Sciatic nerve (tissue), 2 donors: ENCODE measurements around the gene GPRASP3. TPM values are rescaled to one million over a fixed set of nuclear protein-coding genes. Genes with fewer than 3 reads are reported as not detected.

Experiments
- ATAC-seq: fragments of 200-7000 bp; cut with Tn5 transposase; one replicate; pipeline ENCODE4 v1.9.1; 2020; ENCODE audit warnings: mild to moderate bottlenecking, moderate library complexity
- DNase-seq: peaks from one replicate; pipeline ENCODE4 v3.0.0-alpha.2; 2020; ENCODE audit warnings: low spot score
- intact Hi-C: fragments of 100-400 bp; cut with DNase I; formaldehyde crosslinking; loops from one replicate; pipeline ENCODE4 v1.14.2; 2022
- total RNA-seq: library from RNA; stranded (reverse); fragmentation: NEBNext Ultra II Directional; extraction: Animal tissue kit (Norgen Biotek cat#: 25700); gene quantifications from one replicate; pipeline ENCODE4 v1.2.1, GENCODE V29; 2021
- donor health status: DM: no; HTN: no; CAD: no.
- donor health status: DM: no; HTN: no; CAD: no.

Gene GPRASP3
- total RNA-seq, 1 donor from 2014 or later: 7.4 TPM

- no peak for DNase-seq
- ATAC-seq: no peak
- intact Hi-C loops: no loop called here
These were observed 23.8 kb downstream of the GPRASP3 start for GRCh38 chrX:102744307-102744706.

DNA sequence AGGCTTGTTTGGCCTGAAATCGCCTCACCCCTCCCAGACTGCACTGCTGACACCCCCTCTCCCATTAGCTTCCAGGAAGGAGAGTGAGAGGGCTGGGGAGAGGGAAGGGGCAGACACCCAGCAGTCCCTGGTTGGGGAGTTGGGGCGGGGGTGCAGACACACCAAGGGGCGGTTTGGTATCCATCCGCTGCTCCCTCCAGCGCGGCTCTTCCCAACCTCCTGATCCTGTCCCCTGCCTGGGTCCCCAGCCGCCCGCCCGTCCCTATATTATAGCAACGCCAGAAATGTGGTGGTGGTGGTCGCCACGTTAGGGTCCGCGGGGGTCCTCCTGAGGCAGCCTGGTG, 24.9 kb downstream of the GPRASP3 start:
- ATAC-seq (peak; percentile 37), DNase-seq (no peak)
- intact Hi-C loops: no loop called here

DNA sequence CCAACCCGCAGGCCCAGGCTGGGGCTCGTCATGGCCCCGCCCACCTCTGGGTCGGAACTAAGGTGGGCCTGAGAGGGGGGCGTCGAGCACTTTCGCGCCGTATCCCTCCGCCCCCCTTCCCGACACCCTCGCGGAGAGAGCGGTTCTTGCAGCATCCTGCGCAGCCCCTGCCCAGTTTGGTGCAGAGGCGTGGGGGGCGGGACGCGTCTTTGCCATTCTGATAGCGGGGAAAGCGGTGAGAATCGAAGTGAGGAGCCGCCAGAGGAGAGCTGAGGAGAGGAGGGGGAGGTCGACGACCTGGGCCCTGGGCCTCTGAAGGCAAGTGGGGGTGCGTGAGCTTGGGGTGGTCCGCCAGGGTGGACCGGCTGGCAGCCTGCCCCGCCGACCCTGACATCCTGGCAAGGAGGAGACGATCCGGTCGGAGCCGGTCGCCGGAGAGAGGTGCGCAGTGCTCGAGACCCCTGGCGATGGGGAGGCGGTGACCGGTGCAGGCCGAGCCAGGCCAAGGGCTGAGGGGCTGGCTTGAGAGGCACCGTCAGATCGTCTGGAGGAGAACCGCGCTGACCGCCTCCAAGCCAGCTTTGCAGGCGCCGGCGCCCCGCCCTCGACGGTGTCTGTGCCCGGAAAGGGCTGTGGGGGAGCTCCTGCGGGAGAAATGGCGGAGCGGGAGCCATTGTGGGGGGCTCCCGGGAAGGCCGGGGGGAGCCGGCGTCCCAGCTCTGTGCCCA, 25.5 kb downstream of the GPRASP3 start:
- ATAC-seq (peak; percentile 84), DNase-seq (peak; percentile 63)
- intact Hi-C loops: no loop called here

- ATAC-seq: peak; percentile 49
- no peak for DNase-seq
- intact Hi-C loops: no loop called here
These were observed 44.7 kb downstream of the GPRASP3 start for GRCh38 chrX:102765217-102765616.

DNA sequence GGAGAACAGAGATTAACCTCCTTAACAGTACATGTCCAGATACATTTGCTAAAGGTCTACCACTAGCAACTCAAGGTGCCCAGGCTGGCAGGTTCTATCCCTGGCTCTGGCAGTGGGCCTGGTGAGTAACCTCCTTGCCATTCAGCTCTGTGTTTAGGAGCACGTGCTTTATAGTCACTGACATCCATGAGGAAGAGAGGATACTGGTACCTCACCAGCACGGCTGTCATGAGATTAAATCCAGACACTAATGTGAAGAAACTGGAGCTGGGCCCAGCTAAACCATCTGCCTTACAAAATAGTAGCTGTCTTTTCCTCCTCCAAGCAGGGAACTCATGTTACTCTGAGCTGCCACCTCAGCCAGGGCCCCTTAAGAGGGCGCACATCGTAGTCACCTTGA, 45.3 kb downstream of the GPRASP3 start:
- intact Hi-C loops: no loop called here
- ATAC-seq: no peak
- DNase-seq: no peak

DNA sequence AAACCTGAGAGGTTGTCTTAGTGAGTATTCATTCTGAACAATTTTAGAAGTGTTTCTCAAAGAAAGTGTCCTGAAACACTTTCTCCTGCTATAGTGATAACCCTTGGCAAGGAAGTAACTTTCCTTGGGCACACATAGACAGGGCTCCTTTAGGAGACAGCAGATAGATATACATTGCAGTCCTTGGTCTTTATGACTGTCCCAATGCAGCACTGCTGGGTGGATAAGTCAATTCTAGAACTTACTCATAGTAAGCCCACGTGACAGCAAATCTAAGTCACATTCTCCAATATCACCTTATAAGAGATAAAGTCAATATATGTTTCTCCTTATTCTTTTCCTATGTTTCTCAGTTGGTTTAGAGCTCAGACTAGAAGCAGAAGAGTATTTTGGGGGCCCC, 46.7 kb downstream of the GPRASP3 start:
- ATAC-seq (no peak), DNase-seq (no peak)
- intact Hi-C loops: no loop called here

DNA sequence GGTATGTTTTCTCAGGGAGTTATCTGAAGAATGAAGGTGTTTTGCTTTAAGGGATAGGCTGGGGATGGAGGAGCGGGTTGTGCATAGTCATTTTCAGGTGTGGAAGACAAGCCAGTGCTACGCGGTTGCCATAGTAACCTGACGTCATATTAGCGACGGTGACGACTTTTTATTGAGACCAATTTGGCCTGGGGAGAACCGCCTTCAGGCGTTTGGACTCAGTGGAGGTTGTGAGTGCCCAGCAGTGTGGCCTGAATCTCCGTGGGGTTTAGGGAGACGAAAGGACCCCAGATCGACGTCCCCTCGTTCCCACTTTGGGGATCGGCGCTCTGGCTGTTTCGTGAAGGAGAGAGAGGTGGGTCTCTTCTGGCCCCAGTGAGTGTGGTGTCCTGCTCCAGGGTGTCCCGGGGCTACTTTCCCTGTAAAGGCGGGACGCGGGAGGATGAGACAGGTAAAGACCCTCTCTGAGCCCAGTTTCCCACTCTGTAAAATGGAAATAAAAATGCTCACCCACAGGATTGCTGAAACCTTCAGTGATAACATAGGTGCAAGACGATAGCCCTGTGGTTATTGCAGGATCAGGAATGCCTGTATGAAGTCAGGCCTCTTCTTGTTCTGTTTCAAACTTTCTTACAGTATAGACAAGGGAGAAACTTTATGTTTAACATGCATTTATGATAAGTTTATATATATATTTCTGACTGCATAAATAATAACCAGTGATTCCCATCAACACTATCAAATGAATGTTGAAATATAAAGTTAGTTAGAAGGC, 48.6 kb downstream of the GPRASP3 start:
- intact Hi-C loops: no loop called here
- ATAC-seq: peak; percentile 93
- DNase-seq: peak; percentile 79

Other genes starting within 250 kb of the GPRASP3 start
- gene TCP11X2, start 248.9 kb upstream of the GPRASP3 start, total RNA-seq: not detected
- gene TMSB15A, start 204.0 kb upstream of the GPRASP3 start, total RNA-seq: not detected
- 7.4 TPM for gene ARMCX5, start 121.2 kb upstream of the GPRASP3 start, total RNA-seq
- 26.7 TPM for gene GPRASP1, start 69.3 kb upstream of the GPRASP3 start, total RNA-seq
- gene GPRASP2, start 8.3 kb upstream of the GPRASP3 start, total RNA-seq: 14.4 TPM
- gene RAB40AL, start 216.5 kb downstream of the GPRASP3 start, total RNA-seq: 1.6 TPM